ENCODE data around the gene RAMP1.

DNA sequence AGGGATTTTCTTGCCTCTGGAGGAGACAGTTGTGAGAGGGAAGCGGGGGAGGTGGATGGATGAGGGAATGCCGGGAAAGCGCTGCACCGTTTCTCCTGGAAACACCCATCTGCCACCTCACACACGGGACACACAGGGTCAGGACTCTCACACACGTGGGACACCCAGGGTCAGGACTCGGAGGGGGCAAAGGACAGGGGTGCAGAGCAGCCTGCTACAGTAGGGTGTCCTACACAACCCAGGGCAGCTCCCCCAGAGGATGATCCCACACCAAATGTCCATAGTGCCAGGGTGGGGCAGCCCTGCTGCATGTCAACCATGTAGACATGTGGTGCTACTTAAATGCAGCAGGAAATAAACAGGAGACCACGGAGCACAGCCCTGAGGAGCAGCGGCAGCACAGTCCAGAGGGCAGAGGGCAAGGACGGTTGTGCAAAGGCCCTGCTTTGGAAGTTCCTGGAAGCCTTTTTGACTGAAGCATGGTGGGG, 5.1 kb downstream of the RAMP1 start:
- TF ChIP-seq, protein P1, sequence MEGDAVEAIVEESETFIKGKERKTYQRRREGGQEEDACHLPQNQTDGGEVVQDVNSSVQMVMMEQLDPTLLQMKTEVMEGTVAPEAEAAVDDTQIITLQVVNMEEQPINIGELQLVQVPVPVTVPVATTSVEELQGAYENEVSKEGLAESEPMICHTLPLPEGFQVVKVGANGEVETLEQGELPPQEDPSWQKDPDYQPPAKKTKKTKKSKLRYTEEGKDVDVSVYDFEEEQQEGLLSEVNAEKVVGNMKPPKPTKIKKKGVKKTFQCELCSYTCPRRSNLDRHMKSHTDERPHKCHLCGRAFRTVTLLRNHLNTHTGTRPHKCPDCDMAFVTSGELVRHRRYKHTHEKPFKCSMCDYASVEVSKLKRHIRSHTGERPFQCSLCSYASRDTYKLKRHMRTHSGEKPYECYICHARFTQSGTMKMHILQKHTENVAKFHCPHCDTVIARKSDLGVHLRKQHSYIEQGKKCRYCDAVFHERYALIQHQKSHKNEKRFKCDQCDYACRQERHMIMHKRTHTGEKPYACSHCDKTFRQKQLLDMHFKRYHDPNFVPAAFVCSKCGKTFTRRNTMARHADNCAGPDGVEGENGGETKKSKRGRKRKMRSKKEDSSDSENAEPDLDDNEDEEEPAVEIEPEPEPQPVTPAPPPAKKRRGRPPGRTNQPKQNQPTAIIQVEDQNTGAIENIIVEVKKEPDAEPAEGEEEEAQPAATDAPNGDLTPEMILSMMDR (IDR thresholded peaks at IDR 0.05; ENCODE audit: low read depth, low read length), result no peak
- no peak for TF ChIP-seq POLR2A (IDR thresholded peaks at IDR 0.05; ENCODE audit: extremely low read depth, insufficient read length)
- TF ChIP-seq, protein P2, sequence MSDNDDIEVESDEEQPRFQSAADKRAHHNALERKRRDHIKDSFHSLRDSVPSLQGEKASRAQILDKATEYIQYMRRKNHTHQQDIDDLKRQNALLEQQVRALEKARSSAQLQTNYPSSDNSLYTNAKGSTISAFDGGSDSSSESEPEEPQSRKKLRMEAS (IDR thresholded peaks at IDR 0.05; ENCODE audit: low read depth, low read length), result no peak

All from NB4 (cell line).